Fibroblast of pulmonary artery (primary cell): ENCODE measurements around the gene SOSTDC1.
A peak's percentile ranks its signal among the peaks of the same experiment; 100 is the strongest.

Experiments used
- DNase-seq: peaks from one replicate; pipeline ENCODE4 v3.0.0-alpha.2; 2010; ENCODE audit warnings: low read depth
- H3K4me3 ChIP-seq: replicated peaks from 2 replicates; pipeline ENCODE4 v1.5.1; 2011; ENCODE audit warnings: low read depth, mild to moderate bottlenecking, control low read depth, low read length, moderate library complexity
- TF ChIP-seq, protein P1 (sequence below): IDR thresholded peaks from 2 replicates; pipeline ENCODE4 v1.5.1; 2011; ENCODE audit warnings: mild to moderate bottlenecking, control low read depth, low read length, inconsistent platforms; ENCODE audit errors: missing control alignments

Gene SOSTDC1

DNA sequence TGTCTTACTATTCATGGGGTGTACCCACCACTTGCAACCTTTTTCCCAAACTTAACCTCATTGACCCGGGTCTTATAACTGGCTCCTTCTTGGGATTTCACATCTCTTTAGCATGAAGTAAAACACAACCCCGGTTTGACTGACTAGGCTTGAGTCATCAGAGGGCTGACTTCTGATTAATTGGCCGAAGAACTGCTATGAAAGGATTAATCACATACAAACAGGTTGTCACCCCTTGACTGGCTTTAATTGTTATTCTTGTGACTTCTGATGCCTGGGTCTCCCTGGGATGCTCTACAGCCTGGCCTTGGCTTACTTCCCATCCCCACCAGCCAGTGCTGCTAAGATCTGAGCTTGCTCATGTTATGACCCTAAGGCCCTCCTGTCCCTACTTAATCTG, 35.4 kb downstream of the SOSTDC1 start:
- TF ChIP-seq, protein P1, sequence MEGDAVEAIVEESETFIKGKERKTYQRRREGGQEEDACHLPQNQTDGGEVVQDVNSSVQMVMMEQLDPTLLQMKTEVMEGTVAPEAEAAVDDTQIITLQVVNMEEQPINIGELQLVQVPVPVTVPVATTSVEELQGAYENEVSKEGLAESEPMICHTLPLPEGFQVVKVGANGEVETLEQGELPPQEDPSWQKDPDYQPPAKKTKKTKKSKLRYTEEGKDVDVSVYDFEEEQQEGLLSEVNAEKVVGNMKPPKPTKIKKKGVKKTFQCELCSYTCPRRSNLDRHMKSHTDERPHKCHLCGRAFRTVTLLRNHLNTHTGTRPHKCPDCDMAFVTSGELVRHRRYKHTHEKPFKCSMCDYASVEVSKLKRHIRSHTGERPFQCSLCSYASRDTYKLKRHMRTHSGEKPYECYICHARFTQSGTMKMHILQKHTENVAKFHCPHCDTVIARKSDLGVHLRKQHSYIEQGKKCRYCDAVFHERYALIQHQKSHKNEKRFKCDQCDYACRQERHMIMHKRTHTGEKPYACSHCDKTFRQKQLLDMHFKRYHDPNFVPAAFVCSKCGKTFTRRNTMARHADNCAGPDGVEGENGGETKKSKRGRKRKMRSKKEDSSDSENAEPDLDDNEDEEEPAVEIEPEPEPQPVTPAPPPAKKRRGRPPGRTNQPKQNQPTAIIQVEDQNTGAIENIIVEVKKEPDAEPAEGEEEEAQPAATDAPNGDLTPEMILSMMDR: no peak

DNA sequence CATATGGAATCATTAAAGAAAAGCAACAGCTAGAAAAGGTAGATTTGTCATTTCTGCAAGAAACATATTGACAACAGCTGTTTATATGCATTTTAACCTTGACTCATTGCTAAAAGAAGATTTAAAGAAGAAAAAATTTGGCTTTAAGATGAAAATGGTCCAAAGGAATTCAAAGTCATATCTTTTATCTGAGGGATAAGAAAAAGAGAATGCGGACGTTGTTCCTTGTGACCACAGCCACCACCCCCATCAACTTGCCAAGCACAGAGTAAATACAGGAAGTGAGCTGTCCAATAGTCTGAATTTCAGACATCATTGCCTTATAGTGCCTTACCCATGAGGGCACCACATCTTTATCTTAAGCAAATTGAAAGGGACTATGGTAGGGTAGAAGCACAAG, 36.9 kb downstream of the SOSTDC1 start:
- DNase-seq: peak; percentile 57
- TF ChIP-seq, protein P1: no peak

More for the DNA sequence above, 35.4 kb downstream of the SOSTDC1 start:
- DNase-seq: no peak
- no peak overlapping the region for H3K4me3 ChIP-seq

DNA sequence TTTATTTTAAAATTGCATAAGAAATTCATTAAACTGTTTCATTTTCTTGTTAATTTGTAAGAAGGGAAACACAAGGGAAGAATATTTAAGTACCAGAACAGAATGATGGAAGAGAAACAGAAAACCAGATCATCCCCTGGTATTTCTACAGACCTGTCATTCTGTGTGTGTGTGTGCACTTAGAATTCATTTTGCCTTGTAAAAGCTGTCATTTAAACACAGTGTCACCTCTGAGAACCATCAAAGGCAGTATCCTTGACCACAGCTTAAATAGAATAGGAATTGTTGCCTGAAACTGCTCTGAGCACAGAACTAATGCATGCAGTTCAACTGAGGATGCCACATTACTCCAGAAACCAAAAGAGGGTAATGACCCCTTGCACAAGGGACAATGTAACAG, 37.4 kb downstream of the SOSTDC1 start:
- H3K4me3 ChIP-seq: no peak overlapping the region
- TF ChIP-seq, protein P1: no peak
- DNase-seq: no peak

More for the DNA sequence above, 36.9 kb downstream of the SOSTDC1 start:
- no peak overlapping the region for H3K4me3 ChIP-seq

DNA sequence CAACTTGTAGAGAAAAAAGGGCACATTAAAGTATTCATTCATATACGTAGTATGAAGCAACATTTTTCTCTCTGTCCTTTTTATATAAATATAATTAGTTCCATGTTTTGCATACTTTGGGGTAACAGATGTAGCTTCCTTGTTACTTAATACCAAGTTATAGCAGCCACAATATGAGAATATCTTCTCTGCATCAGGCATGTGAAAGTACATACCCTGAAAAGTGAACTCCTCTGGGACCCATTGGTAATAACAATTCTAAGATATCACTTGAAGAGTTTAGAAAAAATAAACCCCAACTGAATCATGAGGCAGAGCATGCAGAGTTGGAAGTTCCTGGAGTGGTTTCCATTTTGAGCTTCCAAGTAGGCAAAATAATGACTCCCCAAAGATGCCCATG, 41.8 kb downstream of the SOSTDC1 start:
- H3K4me3 ChIP-seq: no peak overlapping the region
- TF ChIP-seq, protein P1: no peak

DNA sequence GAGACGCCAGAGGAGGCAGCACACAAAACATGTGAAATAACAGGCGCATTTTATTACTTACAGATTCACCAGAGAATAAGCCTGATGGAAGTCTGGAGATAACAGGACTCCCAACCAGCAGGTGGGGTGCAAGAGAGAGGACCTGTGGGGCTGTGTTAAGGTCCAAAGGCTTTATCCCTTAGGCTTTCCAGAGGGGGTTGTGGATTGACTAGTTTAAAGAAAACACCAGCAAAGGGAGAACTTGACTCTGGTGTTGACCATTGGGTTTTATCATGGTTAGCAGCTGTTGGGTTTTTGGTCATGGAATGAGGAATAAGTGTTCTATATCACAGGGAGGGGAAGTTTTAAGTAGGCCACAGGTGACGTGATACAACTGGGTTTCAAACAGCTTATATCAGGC, 42.6 kb downstream of the SOSTDC1 start:
- no peak overlapping the region for H3K4me3 ChIP-seq
- TF ChIP-seq, protein P1: no peak

More for the DNA sequence above, 41.8 kb downstream of the SOSTDC1 start:
- no peak for DNase-seq

DNA sequence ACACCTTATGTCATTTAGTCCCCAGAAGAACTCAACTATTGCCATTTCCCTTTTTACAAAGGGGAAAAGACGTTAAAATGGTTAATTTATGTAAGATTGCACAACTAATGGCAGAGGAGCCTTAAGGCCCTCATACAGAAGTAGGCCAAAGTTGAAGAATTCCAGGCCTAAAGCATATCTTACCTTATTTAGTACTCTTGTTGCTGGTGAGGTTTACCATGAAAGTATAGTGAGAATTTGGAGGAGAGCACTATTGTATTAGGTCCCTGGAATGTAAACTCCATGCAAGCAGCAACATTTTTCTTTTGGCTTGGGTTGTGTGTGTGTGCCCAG, 43.5 kb downstream of the SOSTDC1 start:
- peak; percentile 63 for DNase-seq
- TF ChIP-seq, protein P1: no peak
- H3K4me3 ChIP-seq: no peak overlapping the region

More for the DNA sequence above, 42.6 kb downstream of the SOSTDC1 start:
- no peak for DNase-seq

DNA sequence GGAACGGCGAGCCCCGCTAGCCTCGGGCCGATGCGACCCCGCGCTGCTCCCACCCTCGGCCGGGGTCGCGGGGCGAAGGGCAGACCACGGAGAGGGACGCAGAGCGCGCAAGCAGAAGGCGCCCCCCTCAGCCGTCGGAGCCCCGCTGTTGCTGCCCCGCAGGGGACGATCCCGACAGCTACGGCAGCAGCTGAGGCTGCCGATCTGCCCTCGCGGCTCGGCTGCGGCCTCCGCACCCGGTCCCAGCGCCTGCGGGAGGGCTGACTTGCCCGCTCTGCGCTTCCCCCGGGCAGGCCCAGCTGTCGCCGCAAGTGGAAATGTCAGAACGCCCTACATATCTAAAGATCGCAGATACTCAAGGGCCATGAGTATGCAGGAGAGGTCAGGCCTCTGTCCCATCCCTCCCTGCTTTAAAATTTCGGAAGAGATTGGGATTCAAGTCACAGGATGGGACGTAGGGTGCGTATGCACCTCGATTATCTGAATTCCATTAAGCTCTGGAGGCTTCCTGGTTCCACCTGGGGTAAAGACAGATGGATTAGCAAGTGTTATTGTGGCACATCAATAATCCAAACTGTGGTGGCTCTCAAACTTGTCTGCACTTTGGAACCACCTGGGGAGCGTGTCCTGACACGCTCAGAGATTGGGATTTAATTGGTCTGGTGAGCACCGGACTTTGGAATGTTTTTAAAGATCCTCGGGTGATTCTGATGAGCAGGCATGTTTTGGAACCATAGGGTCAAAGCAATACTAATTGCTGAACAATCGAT, 44.0 kb downstream of the SOSTDC1 start, which contains the start of gene CRPPA:
Gene CRPPA (minus strand): TSS at position 206 of the 770 bp plus-strand sequence. CDS start 216 bp downstream, outside the sequence.
- DNase-seq: peak; percentile 39
- TF ChIP-seq, protein P1: no peak
- peak within 1 kb of the TSS; percentile 55 for H3K4me3 ChIP-seq
